ENCODE measurements around the gene SEC61B.

SEC61B gene

GRCh38 chr9:99255651-99256050 lies 33.6 kb downstream of the SEC61B start:
- TF ChIP-seq ZNF654 (tag by site-specific recombination; IDR thresholded peaks at IDR 0.05; ENCODE audit: low read depth) (no peak), ZBTB10 (tag by site-specific recombination; IDR thresholded peaks at IDR 0.05) (no peak), ZNF791 (tag by site-specific recombination; IDR thresholded peaks at IDR 0.05) (no peak), ZNF174 (tag by site-specific recombination; IDR thresholded peaks at IDR 0.05) (no peak)
- H3K4me3 ChIP-seq (ENCODE audit: low read depth, low read length) = no peak overlapping the region
- no peaks in the 10 kb centered on the region for H3K9me3 ChIP-seq (ENCODE audit: control insufficient read depth, insufficient read depth, low read depth, low read length)
- no peak overlapping the region for H3K27ac ChIP-seq (ENCODE audit: extremely low read depth, low read depth, low read length)
- H3K4me1 ChIP-seq (ENCODE audit: control insufficient read depth, insufficient read depth, low read length) = no peaks in the 10 kb centered on the region
- H3K36me3 ChIP-seq (ENCODE audit: control insufficient read depth in 2 of 2, insufficient read depth in 1 of 2, low read length in 2 of 2) = no peaks in the 10 kb centered on the region
- CTCF ChIA-PET = interaction anchor here (0.6 to 2.0 kb wide), 2 partner anchors 10 to 668 kb away, joined by 3 to 5 read pairs; no protein-coding TSS in a partner anchor
- POLR2A ChIA-PET = no interaction called here

GRCh38 chr9:99257723-99258389 lies 35.8 kb downstream of the SEC61B start:
- no peak overlapping the region for H3K27ac ChIP-seq (ENCODE audit: extremely low read depth, low read depth, low read length)
- no peaks in the 10 kb centered on the region for H3K9me3 ChIP-seq (ENCODE audit: control insufficient read depth, insufficient read depth, low read depth, low read length)
- no peaks in the 10 kb centered on the region for H3K36me3 ChIP-seq (ENCODE audit: control insufficient read depth in 2 of 2, insufficient read depth in 1 of 2, low read length in 2 of 2)
- no peak overlapping the region for H3K4me3 ChIP-seq (ENCODE audit: low read depth, low read length)
- TF ChIP-seq ZNF132 (tag by site-specific recombination; IDR thresholded peaks at IDR 0.05; ENCODE audit: borderline replicate concordance) = no peak
- no peak for TF ChIP-seq ZNF670 (tag by site-specific recombination; IDR thresholded peaks at IDR 0.05; ENCODE audit: low read depth)
- TF ChIP-seq YY2 (tag by site-specific recombination; IDR thresholded peaks at IDR 0.05) = no peak
- TF ChIP-seq ZNF639 (tag by site-specific recombination; IDR thresholded peaks at IDR 0.05) = no peak
- TF ChIP-seq ZNF214 (tag by site-specific recombination; IDR thresholded peaks at IDR 0.05; ENCODE audit: borderline replicate concordance) = no peak
- no peak for TF ChIP-seq ZNF19 (tag by site-specific recombination; IDR thresholded peaks at IDR 0.05; ENCODE audit: low read depth)
- no peak for TF ChIP-seq REPIN1 (tag by site-specific recombination; IDR thresholded peaks at IDR 0.05; ENCODE audit: low read depth)
- no peak for TF ChIP-seq ZNF530 (tag by site-specific recombination; IDR thresholded peaks at IDR 0.05; ENCODE audit: low read depth)
- no peak for TF ChIP-seq ZNF112 (tag by site-specific recombination; IDR thresholded peaks at IDR 0.05)
- no peak for TF ChIP-seq EGR2 (tag by site-specific recombination; IDR thresholded peaks at IDR 0.05; ENCODE audit: low read depth)
- no peak for TF ChIP-seq ZNF324 (tag by site-specific recombination; IDR thresholded peaks at IDR 0.05)
- no peak for TF ChIP-seq TRIM28 (IDR thresholded peaks at IDR 0.05; ENCODE audit: borderline replicate concordance, low read length)
- no peak for TF ChIP-seq ZSCAN18 (tag by site-specific recombination; IDR thresholded peaks at IDR 0.05)
- no peak for TF ChIP-seq ZNF239 (tag by site-specific recombination; IDR thresholded peaks at IDR 0.05)
- ChIA-PET POLR2A (no interaction called here), CTCF (interaction anchor here (0.6 to 1.9 kb wide), 3 partner anchors 11 to 298 kb away, joined by 3 to 8 read pairs (median 7); no protein-coding TSS in a partner anchor)
- no peaks in the 10 kb centered on the region for H3K4me1 ChIP-seq (ENCODE audit: control insufficient read depth, insufficient read depth, low read length)
